IMR-90 (cell line): Measurements from ENCODE around the gene PAX9. TPM values are rescaled to one million over a fixed set of nuclear protein-coding genes. Genes with fewer than 3 reads are reported as not detected.

ENCODE experiments used
- ATAC-seq: fragments of 200-7000 bp; cut with Tn5 transposase; 2 replicates; pipeline ENCODE4 v1.9.1; 2020; ENCODE audit warnings: low read depth, mild to moderate bottlenecking, moderate library complexity
- BruUV-seq: library from RNA; stranded (reverse); fragments of 400-500 nt; replicated peaks from 2 replicates; lab custom pipeline; 2021; lab: Mats Ljungman, UMichigan
- CTCF ChIA-PET: fragments of 300-600 bp; formaldehyde crosslinking; extraction: SDS; loops from one replicate; lab custom pipeline; 2021; ENCODE audit warnings: antibody characterized with exemption; lab: Yijun Ruan, JAX
- POLR2A ChIA-PET: fragments of 300-600 bp; sonication (Branson Sonifier 250); formaldehyde crosslinking; loops from one replicate; lab custom pipeline; 2022; ENCODE audit warnings: antibody characterized with exemption; ENCODE audit not compliant: unreplicated experiment; lab: Charles Lee
- DNase-seq: peaks from one replicate; pipeline ENCODE4 v3.0.0; 2013
- H2AFZ ChIP-seq: replicated peaks from 2 replicates; pipeline ENCODE3; 2013; ENCODE audit warnings: low read length, mild to moderate bottlenecking; ENCODE audit not compliant: poor library complexity
- H2AK5ac ChIP-seq: 2 replicates; pipeline ENCODE4 v1.6.1; 2013; ENCODE audit warnings: low read depth, low read length, inconsistent platforms
- H2AK9ac ChIP-seq: replicated peaks from 2 replicates; pipeline ENCODE3; 2013; ENCODE audit warnings: mild to moderate bottlenecking, low read depth, low read length, moderate library complexity; ENCODE audit not compliant: poor library complexity
- H2BK120ac ChIP-seq: 2 replicates; pipeline ENCODE4 v1.6.1; 2013; ENCODE audit warnings: low read depth, low read length, inconsistent platforms
- H2BK15ac ChIP-seq: 3 replicates; pipeline ENCODE4 v1.6.1; 2013; ENCODE audit warnings: low read depth, low read length, inconsistent platforms
- H2BK20ac ChIP-seq: 2 replicates; pipeline ENCODE4 v1.6.1; 2013; ENCODE audit warnings: low read depth, mild to moderate bottlenecking, inconsistent platforms, low read length, moderate library complexity
- H2BK5ac ChIP-seq: 2 replicates; pipeline ENCODE4 v1.6.1; 2013; ENCODE audit warnings: mild to moderate bottlenecking, low read depth, low read length, inconsistent platforms; ENCODE audit not compliant: poor library complexity, severe bottlenecking
- H3K14ac ChIP-seq: replicated peaks from 2 replicates; pipeline ENCODE4 v1.6.1; 2013; ENCODE audit warnings: low read depth, low read length, inconsistent platforms
- H3K18ac ChIP-seq: 2 replicates; pipeline ENCODE4 v1.6.1; 2013; ENCODE audit warnings: low read depth, low read length, control low read depth
- H3K23ac ChIP-seq: 2 replicates; pipeline ENCODE4 v1.6.1; 2013; ENCODE audit warnings: low read depth, low read length, inconsistent platforms
- H3K27ac ChIP-seq: 2 replicates; pipeline ENCODE4 v1.5.1; 2013; ENCODE audit warnings: mild to moderate bottlenecking, control low read depth, low read length; ENCODE audit not compliant: insufficient read depth
- H3K27me3 ChIP-seq: 2 replicates; pipeline ENCODE4 v1.6.1; 2013; ENCODE audit warnings: low read length; ENCODE audit not compliant: control insufficient read depth, insufficient read depth
- H3K36me3 ChIP-seq: 2 replicates; pipeline ENCODE4 v1.6.1; 2013; ENCODE audit warnings: low read length, mixed read lengths; ENCODE audit not compliant: control insufficient read depth, insufficient read depth
- H3K4ac ChIP-seq: 2 replicates; pipeline ENCODE4 v1.6.1; 2013; ENCODE audit warnings: low read depth, low read length, inconsistent platforms
- H3K4me1 ChIP-seq: 2 replicates; pipeline ENCODE4 v1.6.1; 2013; ENCODE audit warnings: low read length, mixed read lengths; ENCODE audit not compliant: control insufficient read depth, insufficient read depth
- H3K4me2 ChIP-seq: 2 replicates; pipeline ENCODE4 v1.6.1; 2013; ENCODE audit warnings: low read depth, mild to moderate bottlenecking, control low read depth, low read length, moderate library complexity
- H3K4me3 ChIP-seq: 2 replicates; pipeline ENCODE4 v1.5.1; 2013; ENCODE audit warnings: low read depth, mild to moderate bottlenecking, control low read depth, low read length, moderate library complexity; ENCODE audit not compliant: insufficient read depth
- H3K56ac ChIP-seq: 2 replicates; pipeline ENCODE4 v1.6.1; 2013; ENCODE audit warnings: low read length, inconsistent platforms; ENCODE audit not compliant: insufficient read depth; ENCODE audit errors: extremely low read depth
- H3K79me1 ChIP-seq, 2 experiments: 2 replicates each; pipeline ENCODE4 v1.6.1; 2013; ENCODE audit warnings: low read length in 2 of 2, inconsistent platforms in 1 of 2, low read depth in 1 of 2
- H3K9ac ChIP-seq: 2 replicates; pipeline ENCODE4 v1.6.1; 2013; ENCODE audit warnings: low read depth, low read length, control low read depth
- H3K9me1 ChIP-seq: 2 replicates; pipeline ENCODE4 v1.6.1; 2013; ENCODE audit warnings: low read length, inconsistent platforms; ENCODE audit not compliant: insufficient read depth
- H3K9me3 ChIP-seq: 2 replicates; pipeline ENCODE4 v1.6.1; 2013; ENCODE audit warnings: low read length; ENCODE audit not compliant: control insufficient read depth, insufficient read depth
- H4K20me1 ChIP-seq: 2 replicates; pipeline ENCODE4 v1.6.1; 2013; ENCODE audit warnings: low read length, inconsistent platforms; ENCODE audit not compliant: insufficient read depth
- H4K5ac ChIP-seq: 2 replicates; pipeline ENCODE4 v1.6.1; 2013; ENCODE audit warnings: mild to moderate bottlenecking, low read depth, low read length, control low read depth
- H4K8ac ChIP-seq, 2 experiments: 2 replicates each; pipeline ENCODE4 v1.6.1; 2013; ENCODE audit warnings: low read depth in 2 of 2, low read length in 2 of 2, control low read depth in 1 of 2, inconsistent platforms in 1 of 2
- H4K91ac ChIP-seq: 2 replicates; pipeline ENCODE4 v1.6.1; 2013; ENCODE audit warnings: low read depth, low read length, inconsistent platforms; ENCODE audit not compliant: insufficient read depth
- BHLHE40 ChIP-seq: fragments of 150-350 bp; IDR thresholded peaks from 2 replicates; pipeline ENCODE4 v1.6.1; 2016; ENCODE audit warnings: mild to moderate bottlenecking, low read depth, low read length
- MAFK ChIP-seq: IDR thresholded peaks from 2 replicates; pipeline ENCODE4 v1.6.1; 2012; ENCODE audit warnings: low read depth, low read length, improper control_type of control experiment
- MAZ ChIP-seq: IDR thresholded peaks from 2 replicates; pipeline ENCODE4 v1.6.1; 2012; ENCODE audit warnings: low read depth, mild to moderate bottlenecking, low read length, improper control_type of control experiment, moderate library complexity, borderline replicate concordance
- POLR2A ChIP-seq: IDR thresholded peaks from 2 replicates; pipeline ENCODE4 v1.6.1; 2012; ENCODE audit warnings: mild to moderate bottlenecking, low read depth, low read length
- RAD21 ChIP-seq: IDR thresholded peaks from 2 replicates; pipeline ENCODE4 v1.6.1; 2012; ENCODE audit warnings: low read length, improper control_type of control experiment
- SMC3 ChIP-seq: fragments of 150-350 bp; IDR thresholded peaks from 2 replicates; pipeline ENCODE4 v1.6.1; 2016; ENCODE audit warnings: low read depth, mild to moderate bottlenecking, antibody characterized with exemption, low read length, moderate library complexity
- USF2 ChIP-seq: fragments of 150-350 bp; IDR thresholded peaks from 2 replicates; pipeline ENCODE4 v1.6.1; 2017; ENCODE audit warnings: mild to moderate bottlenecking, antibody characterized with exemption, low read length, low read depth
- WGBS, 2 experiments: methylation state at CpG; one replicate each; pipeline versions ENCODE4 v1.1.5 to v1.1.7; 2013; ENCODE audit warnings: missing lambda C conversion rate in 2 of 2; ENCODE audit not compliant: insufficient read length in 1 of 2; ENCODE audit errors: extremely low coverage in 2 of 2; 5-methylcytosine and 5-hydroxymethylcytosine counted together
- dilution Hi-C: fragments of 300-500 bp; cut with HindIII; formaldehyde crosslinking; loops from one replicate; pipeline ENCODE4 v1.14.3; 2018; ENCODE audit warnings: low sequenced_read_pairs; ENCODE audit not compliant: unreplicated experiment
- in situ Hi-C: fragments of 300-500 bp; cut with MboI; formaldehyde crosslinking; loops from 3 replicates; pipeline ENCODE4 v1.14.3; 2019; ENCODE audit warnings: low sequenced_read_pairs, inconsistent platforms, mixed read lengths
- intact Hi-C: fragments of 100-400 bp; cut with micrococcal nuclease; formaldehyde crosslinking; loops from 2 replicates; pipeline ENCODE4 v1.10.0; 2022
- polyA plus RNA-seq, 3 experiments: library from polyadenylated mRNA; depleted of rRNA; stranded (reverse); fragments of >200 nt; gene quantifications; 2 replicates each; pipeline ENCODE4 v1.2.3, GENCODE V29; 2012; ENCODE audit warnings: low replicate concordance in 1 of 3
- total RNA-seq: library from RNA; depleted of rRNA; stranded (reverse); fragments of >200 nt; gene quantifications from 2 replicates; pipeline ENCODE4 v1.2.3, GENCODE V29; 2012

The PAX9 gene
- total and polyA plus RNA-seq, 2 of the 4 experiments (the other 2 are of a cell fraction), result not detected

GRCh38 chr14:36667679-36668078 is 6.0 kb downstream of the PAX9 start (continued):
- no peak for TF ChIP-seq MAZ
- no peak for TF ChIP-seq POLR2A
- no peak for TF ChIP-seq RAD21
- no peak for TF ChIP-seq BHLHE40

GRCh38 chr14:36671149-36671548 is 9.5 kb downstream of the PAX9 start:
- no peak overlapping the region for H3K4me3 ChIP-seq
- BruUV-seq, result no TSS peak
- no peak overlapping the region for H3K4ac ChIP-seq
- POLR2A ChIA-PET, result no interaction called here
- H4K5ac ChIP-seq, result no peak overlapping the region
- no peaks in the 10 kb centered on the region for H3K79me1 ChIP-seq
- H3K27me3 ChIP-seq, result peaks cover 16% of the 10 kb centered on the region
- H2BK20ac ChIP-seq, result no peak overlapping the region
- no peak overlapping the region for H2BK120ac ChIP-seq
- no peak overlapping the region for H3K27ac ChIP-seq
- intact Hi-C loops (no loop called here), dilution Hi-C loops (no loop called here), in situ Hi-C loops (no loop called here)
- no peak overlapping the region for H3K23ac ChIP-seq
- no peak overlapping the region for H3K18ac ChIP-seq
- TF ChIP-seq SMC3 (no peak), BHLHE40 (no peak), USF2 (no peak), MAFK (no peak)
- peaks cover 2% of the 10 kb centered on the region; the same call in 1 of the 2 replicates for H3K4me1 ChIP-seq
- H3K9me1 ChIP-seq, result no peaks in the 10 kb centered on the region
- no CpG with 5 or more reads among the region's 3 CpGs for WGBS, 2 experiments
- no peak overlapping the region for H3K9ac ChIP-seq
- no peak for ATAC-seq
- no peak overlapping the region for H2AK5ac ChIP-seq
- H2BK5ac ChIP-seq, result no peak overlapping the region
- H3K14ac ChIP-seq, result no peak overlapping the region
- DNase-seq, result no peak
- H4K91ac ChIP-seq, result no peak overlapping the region
- no peak overlapping the region for H2AFZ ChIP-seq
- H4K20me1 ChIP-seq, result no peaks in the 10 kb centered on the region
- CTCF ChIA-PET, result interaction anchor here (1.0 kb wide), 1 partner anchor 16 kb away, joined by 3 read pairs; no protein-coding TSS in a partner anchor
- H2AK9ac ChIP-seq, result no peak overlapping the region
- H2BK15ac ChIP-seq, result no peak overlapping the region
- no peak overlapping the region for H4K8ac ChIP-seq
- no peak overlapping the region for H3K4me2 ChIP-seq
- H3K56ac ChIP-seq, result no peak overlapping the region
- H3K9me3 ChIP-seq, result peaks cover 4% of the 10 kb centered on the region
- H3K36me3 ChIP-seq, result no peaks in the 10 kb centered on the region
